OCI-M2 (cell line): ENCODE results near the gene TOR1AIP1.
"Not testable (repeated sequence)": the region's sequence is repeated elsewhere in the genome, so short reads cannot be mapped to it uniquely, and the experiment has no call there.

Experiments
- DNase-seq: peaks from one replicate; lab custom pipeline; 2025; ENCODE audit not compliant: unreplicated experiment; lab: John Stamatoyannopoulos, UW

Gene TOR1AIP1

GRCh38 chr1:179882253-179883039 lies at the start of gene TOR1AIP1:
Gene TOR1AIP1 (plus strand): TSS chr1:179882285. CDS start chr1:179882503, 218 bp downstream.
- DNase-seq, result peak; percentile 72

DNA sequence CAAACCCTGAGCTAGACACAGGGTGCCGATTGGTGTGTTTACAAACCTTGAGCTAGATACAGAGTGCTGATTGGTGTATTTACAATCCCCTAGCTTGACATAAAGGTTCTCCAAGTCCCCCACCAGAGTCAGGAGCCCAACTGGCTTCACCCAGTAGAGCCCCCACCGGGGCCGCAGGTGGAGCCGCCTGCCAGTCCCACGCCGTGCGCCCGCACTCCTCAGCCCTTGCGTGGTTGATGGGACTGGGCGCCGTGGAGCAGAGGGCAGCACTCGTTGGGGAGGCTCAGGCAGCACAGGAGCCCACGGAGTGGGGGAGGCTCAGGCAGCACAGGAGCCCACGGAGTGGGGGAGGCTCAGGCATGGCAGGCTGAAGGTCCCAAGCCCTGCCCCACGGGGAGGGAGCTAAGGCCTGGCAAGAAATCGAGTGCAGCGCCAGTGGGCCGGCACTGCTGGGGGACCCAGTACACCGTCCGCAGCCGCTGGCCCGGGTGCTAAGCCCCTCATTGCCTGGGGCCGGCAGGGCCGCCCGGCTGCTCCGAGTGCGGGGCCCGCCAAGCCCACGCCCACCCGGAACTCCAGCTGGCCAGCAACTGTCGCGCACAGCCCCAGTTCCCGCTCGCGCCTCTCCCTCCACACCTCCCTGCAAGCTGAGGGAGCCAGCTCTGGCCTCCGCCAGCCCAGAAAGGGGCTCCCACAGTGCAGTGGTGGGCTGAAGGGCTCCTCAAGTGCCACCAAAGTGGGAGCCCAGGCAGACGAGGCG lies 45.2 kb upstream of the TOR1AIP1 start:
- not testable (repeated sequence) for DNase-seq

DNA sequence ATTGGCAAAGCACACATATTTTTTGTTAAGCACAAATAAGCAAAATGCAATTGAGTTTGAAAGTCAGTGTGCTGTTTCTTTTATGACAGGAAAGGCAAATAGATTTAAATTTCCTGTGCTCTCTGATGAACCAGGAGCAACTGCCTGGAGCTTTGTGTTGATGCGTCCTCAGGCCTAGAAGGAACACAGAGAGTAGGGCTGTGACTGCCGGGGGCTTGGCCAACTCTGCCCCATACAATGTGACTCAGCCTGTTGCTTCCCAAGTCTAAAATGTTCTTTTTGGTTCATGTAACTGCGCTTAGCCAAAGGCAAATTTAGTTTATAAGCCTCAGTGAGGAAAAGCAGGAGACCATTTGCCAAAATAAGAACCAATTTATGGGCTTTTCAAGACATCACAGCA lies 42.0 kb upstream of the TOR1AIP1 start:
- no peak for DNase-seq

- no peak for DNase-seq
Observed at GRCh38 chr1:179848233-179848632, 33.9 kb upstream of the TOR1AIP1 start.

GRCh38 chr1:179853102-179853501 lies 29.0 kb upstream of the TOR1AIP1 start:
- no peak for DNase-seq

GRCh38 chr1:179855831-179856230 lies 26.3 kb upstream of the TOR1AIP1 start:
- DNase-seq, result not testable (repeated sequence)

DNA sequence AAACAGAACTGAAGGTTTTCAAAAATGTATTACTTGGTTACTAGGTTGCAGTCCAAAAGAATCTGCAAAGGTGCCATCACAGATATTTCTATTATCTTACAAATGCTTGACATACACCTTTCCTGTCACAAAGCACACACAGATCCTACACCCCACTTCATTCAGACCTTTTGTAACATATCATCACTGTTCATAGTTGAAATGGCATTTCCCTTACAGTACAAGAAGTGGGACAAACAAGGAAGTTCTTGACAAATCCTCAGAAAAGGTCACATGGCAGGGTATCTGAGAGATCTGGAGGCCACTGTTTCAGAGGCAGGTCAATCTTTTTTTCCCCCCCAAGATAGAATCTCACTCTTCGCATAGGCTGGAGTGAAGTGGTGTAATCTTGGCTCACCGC lies 25.8 kb upstream of the TOR1AIP1 start:
- DNase-seq, result no peak

GRCh38 chr1:179857009-179857408 lies 25.1 kb upstream of the TOR1AIP1 start:
- no peak for DNase-seq

DNA sequence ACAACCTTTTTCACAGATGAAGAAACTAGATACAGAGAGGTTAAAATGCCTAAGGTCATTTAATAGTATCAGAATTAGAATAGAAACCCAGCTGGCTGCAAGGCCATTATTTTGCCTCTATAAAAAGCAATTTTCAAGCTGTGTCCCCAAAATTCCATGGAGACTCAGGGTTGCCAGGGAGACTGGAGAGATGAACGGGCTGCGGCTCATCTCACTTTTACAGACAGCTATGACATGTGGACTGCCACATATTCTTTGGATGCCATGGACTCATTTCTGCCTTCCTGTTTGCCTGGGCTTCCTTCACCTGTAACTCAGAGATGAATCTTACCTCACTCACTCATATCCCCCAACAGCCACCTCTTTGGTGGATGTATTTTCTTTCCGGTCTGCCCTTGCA lies 21.4 kb upstream of the TOR1AIP1 start:
- no peak for DNase-seq

GRCh38 chr1:179865377-179865776 lies 16.7 kb upstream of the TOR1AIP1 start:
- no peak for DNase-seq

DNA sequence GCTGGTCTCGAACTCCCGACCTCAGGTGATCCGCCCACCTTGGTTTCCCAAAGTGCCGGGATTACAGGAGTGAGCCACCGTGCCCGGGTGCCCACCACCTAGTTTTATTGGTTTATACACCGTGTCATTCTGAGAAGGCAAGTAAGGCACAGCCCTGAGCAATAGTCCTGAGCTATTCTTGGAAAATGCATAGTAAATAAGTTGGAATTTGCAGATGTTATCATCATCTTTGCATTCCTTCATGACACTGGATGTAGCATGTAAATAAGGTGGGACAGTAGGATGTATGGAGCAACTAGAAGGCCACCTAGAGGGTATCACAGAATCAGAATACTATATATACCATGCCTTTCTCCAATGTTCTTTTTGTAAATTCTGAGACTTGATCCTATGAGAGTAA lies 15.5 kb upstream of the TOR1AIP1 start:
- no peak for DNase-seq

DNA sequence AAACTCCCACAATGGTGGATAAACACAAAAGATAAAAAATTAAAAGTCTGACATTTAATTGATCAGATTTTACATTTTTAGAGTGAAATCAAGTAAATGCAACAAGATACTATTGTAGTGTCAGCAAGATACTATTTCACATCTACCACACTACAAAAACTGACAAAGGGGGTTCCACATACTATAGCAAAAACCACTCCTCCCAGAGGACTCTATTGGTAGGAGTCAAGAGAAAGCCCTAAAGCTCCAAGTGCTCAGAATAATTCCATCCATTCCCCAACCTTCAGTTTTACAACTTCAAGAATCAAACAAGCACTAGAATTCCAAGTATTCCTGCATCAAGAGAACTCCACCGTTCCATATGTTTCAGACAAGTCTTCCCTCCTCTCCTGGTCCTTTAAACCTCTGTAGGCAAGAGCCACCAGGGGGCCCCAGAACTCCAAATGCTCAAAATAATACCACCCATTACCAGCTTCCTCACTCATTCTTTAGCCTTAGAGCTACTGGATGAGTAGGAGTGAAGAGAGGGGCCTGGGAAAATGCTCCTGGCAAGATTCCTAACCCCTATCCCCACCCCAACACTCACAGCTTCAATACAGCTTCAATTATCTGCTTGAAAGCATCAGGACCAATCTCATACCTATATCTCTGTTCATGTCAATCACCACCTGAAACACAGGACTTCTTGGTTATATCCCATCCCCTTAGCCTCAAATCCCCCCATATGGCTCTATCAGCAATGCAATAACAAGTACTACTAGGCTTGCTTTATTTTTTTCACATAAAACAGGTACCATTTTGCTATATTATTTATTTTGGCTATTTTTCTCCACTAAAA lies 14.4 kb upstream of the TOR1AIP1 start:
- no peak for DNase-seq

GRCh38 chr1:179870870-179871269 lies 11.2 kb upstream of the TOR1AIP1 start:
- DNase-seq, result no peak

DNA sequence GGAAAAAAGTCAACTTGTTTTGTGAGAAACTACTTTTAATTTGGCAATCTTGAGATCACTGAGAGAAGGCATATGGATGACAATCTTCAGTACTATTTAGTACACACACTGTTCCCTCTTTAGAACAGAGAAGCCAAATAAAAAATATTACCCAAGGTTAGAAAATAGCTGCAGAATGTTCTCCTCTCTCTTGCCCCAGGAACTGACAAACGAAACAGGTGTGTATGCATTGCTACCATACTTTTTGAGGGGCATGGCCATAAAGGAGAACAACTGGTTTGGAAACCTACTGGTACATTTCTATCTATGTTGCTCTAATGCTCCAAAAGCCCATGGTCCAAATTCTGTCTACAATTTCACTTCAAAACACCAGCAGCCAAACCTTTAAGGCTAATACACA lies 10.1 kb upstream of the TOR1AIP1 start:
- no peak for DNase-seq

DNA sequence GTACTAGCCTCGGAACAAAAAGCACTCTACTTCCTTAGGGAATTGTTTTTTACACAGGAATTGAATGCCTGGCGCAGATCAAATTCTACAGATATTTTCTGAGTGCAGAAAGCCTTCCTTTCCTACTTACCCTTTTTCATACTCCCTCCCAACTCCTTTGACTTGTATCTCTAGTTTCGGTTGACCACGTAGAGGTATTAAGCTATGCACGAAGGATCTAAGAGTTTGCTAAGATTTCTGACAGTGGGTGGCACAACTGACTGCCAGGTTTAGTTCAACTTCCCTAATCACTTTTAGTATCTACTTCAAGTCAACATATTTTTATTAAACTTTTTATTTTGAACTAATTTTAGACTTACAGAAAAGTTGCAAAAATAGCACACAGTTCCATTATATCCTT lies 9.5 kb upstream of the TOR1AIP1 start:
- DNase-seq, result no peak

- DNase-seq, result no peak
Observed at GRCh38 chr1:179873438-179873851, 8.6 kb upstream of the TOR1AIP1 start.

GRCh38 chr1:179875596-179876299 lies 6.3 kb upstream of the TOR1AIP1 start:
- no peak for DNase-seq

- no peak for DNase-seq
Observed at GRCh38 chr1:179876300-179876715, 5.8 kb upstream of the TOR1AIP1 start.

DNA sequence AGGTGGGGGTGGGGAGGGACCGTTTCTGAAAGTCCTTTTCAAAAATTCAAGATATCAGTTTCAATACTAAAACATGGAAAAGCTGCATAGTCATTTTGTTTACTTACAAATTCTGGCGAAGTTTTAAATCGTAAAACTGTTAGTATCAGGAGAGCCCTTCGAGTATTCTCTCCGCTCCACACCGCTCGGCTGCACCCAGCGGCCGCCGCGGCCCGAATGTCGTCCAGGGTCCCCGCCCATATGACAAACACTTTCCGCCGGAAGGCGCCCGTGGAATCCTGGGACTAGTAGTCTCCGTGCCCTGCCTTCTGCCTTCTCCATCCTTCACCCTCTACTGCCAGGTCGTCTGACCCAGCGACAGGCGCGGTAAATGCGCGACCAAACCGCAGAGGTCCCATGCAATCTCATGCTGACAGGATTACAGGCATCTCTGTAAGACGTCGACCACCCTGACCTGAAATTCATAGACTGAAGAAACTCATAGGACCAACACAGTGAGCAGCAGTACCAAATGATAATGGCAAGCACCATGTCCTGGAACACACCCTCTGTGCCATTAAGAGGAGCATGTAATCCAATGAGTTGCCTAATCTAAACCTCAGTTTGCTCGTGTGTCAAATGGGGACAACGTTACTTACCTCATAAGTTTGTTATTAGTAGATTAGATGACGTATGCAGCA lies 4.4 kb upstream of the TOR1AIP1 start, which contains the start of gene TOR1AIP2:
Gene TOR1AIP2 (minus strand): TSS at position 218 of the 680 bp plus-strand sequence. CDS start 25,138 bp downstream, outside the sequence.
- peak; percentile 45 for DNase-seq

GRCh38 chr1:179879797-179880196 lies 2.3 kb upstream of the TOR1AIP1 start:
- DNase-seq, result no peak
